Measurements from ENCODE around the gene NFATC3. TPM values are rescaled to one million over a fixed set of nuclear protein-coding genes. Genes with fewer than 3 reads are reported as not detected.

The NFATC3 gene
- total and polyA plus RNA-seq, 8 donors = 5.5 to 385 (median 20.6) TPM

DNA sequence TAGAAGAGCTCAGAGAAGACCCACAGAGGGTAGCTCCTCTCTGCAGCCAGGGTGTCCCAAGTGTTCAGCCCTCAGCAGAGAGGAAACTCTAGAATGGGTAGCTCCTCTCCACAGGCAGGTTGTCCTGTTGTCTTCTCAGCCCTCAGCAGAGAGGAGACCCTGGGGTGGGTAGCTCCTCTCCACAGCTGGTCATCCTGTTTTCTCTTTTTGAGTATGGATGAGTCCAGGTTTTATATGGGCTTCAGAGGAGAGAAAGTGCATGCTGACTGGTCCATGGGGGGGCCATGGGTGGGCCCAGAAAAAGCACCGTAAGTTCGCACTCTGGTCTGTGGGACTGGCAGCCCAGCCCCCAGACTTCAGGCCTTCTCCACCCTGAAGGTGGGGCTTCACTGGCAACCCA lies 102.3 kb downstream of the NFATC3 start:
- no peaks in the 10 kb centered on the region for H3K27me3 ChIP-seq
- H3K36me3 ChIP-seq = peaks cover 39 to 95% (median 87%) of the 10 kb centered on the region in 4 donors
- H3K27ac ChIP-seq = no peak overlapping the region
- no peaks in the 10 kb centered on the region for H3K9me3 ChIP-seq
- DNase-seq = no peak
- H3K4me3 ChIP-seq = no peak overlapping the region
- intact Hi-C loops (cut with DNase I; ENCODE audit: low total_unique reads) = no loop called here
- 90 to 100% (median 100%) methylated on average over 2 of the region's 2 CpGs for WGBS, 5 donors
- no peak for TF ChIP-seq POLR2AphosphoS5 (IDR thresholded peaks at IDR 0.05)
- no peak for TF ChIP-seq EP300 (IDR thresholded peaks at IDR 0.05)
- no peak for TF ChIP-seq POLR2A (IDR thresholded peaks at IDR 0.05)
- TF ChIP-seq, protein P1, sequence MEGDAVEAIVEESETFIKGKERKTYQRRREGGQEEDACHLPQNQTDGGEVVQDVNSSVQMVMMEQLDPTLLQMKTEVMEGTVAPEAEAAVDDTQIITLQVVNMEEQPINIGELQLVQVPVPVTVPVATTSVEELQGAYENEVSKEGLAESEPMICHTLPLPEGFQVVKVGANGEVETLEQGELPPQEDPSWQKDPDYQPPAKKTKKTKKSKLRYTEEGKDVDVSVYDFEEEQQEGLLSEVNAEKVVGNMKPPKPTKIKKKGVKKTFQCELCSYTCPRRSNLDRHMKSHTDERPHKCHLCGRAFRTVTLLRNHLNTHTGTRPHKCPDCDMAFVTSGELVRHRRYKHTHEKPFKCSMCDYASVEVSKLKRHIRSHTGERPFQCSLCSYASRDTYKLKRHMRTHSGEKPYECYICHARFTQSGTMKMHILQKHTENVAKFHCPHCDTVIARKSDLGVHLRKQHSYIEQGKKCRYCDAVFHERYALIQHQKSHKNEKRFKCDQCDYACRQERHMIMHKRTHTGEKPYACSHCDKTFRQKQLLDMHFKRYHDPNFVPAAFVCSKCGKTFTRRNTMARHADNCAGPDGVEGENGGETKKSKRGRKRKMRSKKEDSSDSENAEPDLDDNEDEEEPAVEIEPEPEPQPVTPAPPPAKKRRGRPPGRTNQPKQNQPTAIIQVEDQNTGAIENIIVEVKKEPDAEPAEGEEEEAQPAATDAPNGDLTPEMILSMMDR (IDR thresholded peaks at IDR 0.05) = no peak
- no peaks in the 10 kb centered on the region for H3K4me1 ChIP-seq

DNA sequence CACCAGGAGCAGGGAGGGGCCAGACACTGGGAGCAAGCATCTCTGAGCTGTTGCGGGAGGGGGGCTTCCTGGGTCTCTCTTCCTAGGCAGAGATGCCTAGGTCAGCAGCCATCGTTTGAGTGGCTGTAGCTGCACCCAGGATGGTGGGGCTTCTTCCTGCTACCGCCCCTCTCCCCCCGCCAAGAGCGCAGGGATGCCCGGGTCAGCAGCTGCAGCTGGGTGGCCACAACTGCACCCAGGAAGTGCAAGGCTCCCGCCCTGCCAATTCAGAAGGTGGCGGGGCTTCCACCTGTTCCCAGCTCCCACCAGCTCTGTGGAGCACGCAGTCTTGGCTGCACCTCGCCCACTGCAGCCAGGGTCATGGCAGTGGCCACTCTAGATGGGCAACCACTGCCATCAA lies 103.0 kb downstream of the NFATC3 start:
- no peaks in the 10 kb centered on the region for H3K4me1 ChIP-seq
- DNase-seq = no peak
- H3K4me3 ChIP-seq = no peak overlapping the region
- intact Hi-C loops (cut with DNase I; ENCODE audit: low total_unique reads) = no loop called here
- no peaks in the 10 kb centered on the region for H3K9me3 ChIP-seq
- 91 to 99% (median 98%) methylated on average over 8 to 10 of the region's 10 CpGs for WGBS, 5 donors
- H3K36me3 ChIP-seq = peaks cover 36 to 94% (median 87%) of the 10 kb centered on the region in 4 donors
- H3K27ac ChIP-seq = no peak overlapping the region
- H3K27me3 ChIP-seq = no peaks in the 10 kb centered on the region
- TF ChIP-seq, protein P1 (IDR thresholded peaks at IDR 0.05) = no peak
- TF ChIP-seq POLR2AphosphoS5 (IDR thresholded peaks at IDR 0.05) (no peak), EP300 (IDR thresholded peaks at IDR 0.05) (no peak), POLR2A (IDR thresholded peaks at IDR 0.05) (no peak)

- no peak overlapping the region for H3K27ac ChIP-seq
- TF ChIP-seq POLR2A (IDR thresholded peaks at IDR 0.05) (no peak), POLR2AphosphoS5 (IDR thresholded peaks at IDR 0.05) (no peak), EP300 (IDR thresholded peaks at IDR 0.05) (no peak)
- TF ChIP-seq, protein P1 (IDR thresholded peaks at IDR 0.05) = no peak
- no peaks in the 10 kb centered on the region for H3K9me3 ChIP-seq
- no peaks in the 10 kb centered on the region for H3K27me3 ChIP-seq
- intact Hi-C loops (cut with DNase I; ENCODE audit: low total_unique reads) = no loop called here
- no peaks in the 10 kb centered on the region for H3K4me1 ChIP-seq
- peaks cover 30 to 85% (median 73%) of the 10 kb centered on the region in 4 donors for H3K36me3 ChIP-seq
- no peak overlapping the region for H3K4me3 ChIP-seq
- 82 to 95% (median 91%) methylated on average over 1 of the region's 1 CpG for WGBS, 5 donors
- no peak for DNase-seq
Observed at GRCh38 chr16:68190081-68190480, 104.9 kb downstream of the NFATC3 start.

DNA sequence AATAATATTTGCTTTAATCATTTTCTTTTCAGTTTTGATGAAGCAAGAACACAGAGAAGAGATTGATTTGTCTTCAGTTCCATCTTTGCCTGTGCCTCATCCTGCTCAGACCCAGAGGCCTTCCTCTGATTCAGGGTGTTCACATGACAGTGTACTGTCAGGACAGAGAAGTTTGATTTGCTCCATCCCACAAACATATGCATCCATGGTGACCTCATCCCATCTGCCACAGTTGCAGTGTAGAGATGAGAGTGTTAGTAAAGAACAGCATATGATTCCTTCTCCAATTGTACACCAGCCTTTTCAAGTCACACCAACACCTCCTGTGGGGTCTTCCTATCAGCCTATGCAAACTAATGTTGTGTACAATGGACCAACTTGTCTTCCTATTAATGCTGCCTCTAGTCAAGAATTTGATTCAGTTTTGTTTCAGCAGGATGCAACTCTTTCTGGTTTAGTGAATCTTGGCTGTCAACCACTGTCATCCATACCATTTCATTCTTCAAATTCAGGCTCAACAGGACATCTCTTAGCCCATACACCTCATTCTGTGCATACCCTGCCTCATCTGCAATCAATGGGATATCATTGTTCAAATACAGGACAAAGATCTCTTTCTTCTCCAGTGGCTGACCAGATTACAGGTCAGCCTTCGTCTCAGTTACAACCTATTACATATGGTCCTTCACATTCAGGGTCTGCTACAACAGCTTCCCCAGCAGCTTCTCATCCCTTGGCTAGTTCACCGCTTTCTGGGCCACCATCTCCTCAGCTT lies 105.8 kb downstream of the NFATC3 start:
- intact Hi-C loops (cut with DNase I; ENCODE audit: low total_unique reads) = no loop called here
- H3K9me3 ChIP-seq = no peaks in the 10 kb centered on the region
- 66 to 89% (median 84%) methylated on average over 2 of the region's 2 CpGs for WGBS, 5 donors
- H3K4me1 ChIP-seq = no peaks in the 10 kb centered on the region
- TF ChIP-seq, protein P1 (IDR thresholded peaks at IDR 0.05) = no peak
- TF ChIP-seq POLR2A (IDR thresholded peaks at IDR 0.05) = no peak
- TF ChIP-seq EP300 (IDR thresholded peaks at IDR 0.05) = no peak
- no peak for TF ChIP-seq POLR2AphosphoS5 (IDR thresholded peaks at IDR 0.05)
- no peak overlapping the region for H3K4me3 ChIP-seq
- DNase-seq = no peak
- H3K36me3 ChIP-seq = peaks cover 28 to 80% (median 66%) of the 10 kb centered on the region in 4 donors
- no peaks in the 10 kb centered on the region for H3K27me3 ChIP-seq
- no peak overlapping the region for H3K27ac ChIP-seq
